IMR-90 (cell line): ENCODE results near the gene KHK. TPM values are rescaled to one million over a fixed set of nuclear protein-coding genes. Genes with fewer than 3 reads are reported as not detected.

Source experiments
- ATAC-seq: fragments of 200-7000 bp; cut with Tn5 transposase; 2 replicates; pipeline ENCODE4 v1.9.1; 2020; ENCODE audit warnings: low read depth, mild to moderate bottlenecking, moderate library complexity
- BruUV-seq: library from RNA; stranded (reverse); fragments of 400-500 nt; replicated peaks from 2 replicates; lab custom pipeline; 2021; lab: Mats Ljungman, UMichigan
- CTCF ChIA-PET: fragments of 300-600 bp; formaldehyde crosslinking; extraction: SDS; loops from one replicate; lab custom pipeline; 2021; ENCODE audit warnings: antibody characterized with exemption; lab: Yijun Ruan, JAX
- POLR2A ChIA-PET: fragments of 300-600 bp; sonication (Branson Sonifier 250); formaldehyde crosslinking; loops from one replicate; lab custom pipeline; 2022; ENCODE audit warnings: antibody characterized with exemption; ENCODE audit not compliant: unreplicated experiment; lab: Charles Lee
- DNase-seq: peaks from one replicate; pipeline ENCODE4 v3.0.0; 2013
- H2AFZ ChIP-seq: replicated peaks from 2 replicates; pipeline ENCODE3; 2013; ENCODE audit warnings: low read length, mild to moderate bottlenecking; ENCODE audit not compliant: poor library complexity
- H2AK5ac ChIP-seq: 2 replicates; pipeline ENCODE4 v1.6.1; 2013; ENCODE audit warnings: low read depth, low read length, inconsistent platforms
- H2AK9ac ChIP-seq: replicated peaks from 2 replicates; pipeline ENCODE3; 2013; ENCODE audit warnings: mild to moderate bottlenecking, low read depth, low read length, moderate library complexity; ENCODE audit not compliant: poor library complexity
- H2BK120ac ChIP-seq: 2 replicates; pipeline ENCODE4 v1.6.1; 2013; ENCODE audit warnings: low read depth, low read length, inconsistent platforms
- H2BK15ac ChIP-seq: 3 replicates; pipeline ENCODE4 v1.6.1; 2013; ENCODE audit warnings: low read depth, low read length, inconsistent platforms
- H2BK20ac ChIP-seq: 2 replicates; pipeline ENCODE4 v1.6.1; 2013; ENCODE audit warnings: low read depth, mild to moderate bottlenecking, inconsistent platforms, low read length, moderate library complexity
- H2BK5ac ChIP-seq: 2 replicates; pipeline ENCODE4 v1.6.1; 2013; ENCODE audit warnings: mild to moderate bottlenecking, low read depth, low read length, inconsistent platforms; ENCODE audit not compliant: poor library complexity, severe bottlenecking
- H3K14ac ChIP-seq: replicated peaks from 2 replicates; pipeline ENCODE4 v1.6.1; 2013; ENCODE audit warnings: low read depth, low read length, inconsistent platforms
- H3K18ac ChIP-seq: 2 replicates; pipeline ENCODE4 v1.6.1; 2013; ENCODE audit warnings: low read depth, low read length, control low read depth
- H3K23ac ChIP-seq: 2 replicates; pipeline ENCODE4 v1.6.1; 2013; ENCODE audit warnings: low read depth, low read length, inconsistent platforms
- H3K27ac ChIP-seq: 2 replicates; pipeline ENCODE4 v1.5.1; 2013; ENCODE audit warnings: mild to moderate bottlenecking, control low read depth, low read length; ENCODE audit not compliant: insufficient read depth
- H3K27me3 ChIP-seq: 2 replicates; pipeline ENCODE4 v1.6.1; 2013; ENCODE audit warnings: low read length; ENCODE audit not compliant: control insufficient read depth, insufficient read depth
- H3K36me3 ChIP-seq: 2 replicates; pipeline ENCODE4 v1.6.1; 2013; ENCODE audit warnings: low read length, mixed read lengths; ENCODE audit not compliant: control insufficient read depth, insufficient read depth
- H3K4ac ChIP-seq: 2 replicates; pipeline ENCODE4 v1.6.1; 2013; ENCODE audit warnings: low read depth, low read length, inconsistent platforms
- H3K4me1 ChIP-seq: 2 replicates; pipeline ENCODE4 v1.6.1; 2013; ENCODE audit warnings: low read length, mixed read lengths; ENCODE audit not compliant: control insufficient read depth, insufficient read depth
- H3K4me2 ChIP-seq: 2 replicates; pipeline ENCODE4 v1.6.1; 2013; ENCODE audit warnings: low read depth, mild to moderate bottlenecking, control low read depth, low read length, moderate library complexity
- H3K4me3 ChIP-seq: 2 replicates; pipeline ENCODE4 v1.5.1; 2013; ENCODE audit warnings: low read depth, mild to moderate bottlenecking, control low read depth, low read length, moderate library complexity; ENCODE audit not compliant: insufficient read depth
- H3K56ac ChIP-seq: 2 replicates; pipeline ENCODE4 v1.6.1; 2013; ENCODE audit warnings: low read length, inconsistent platforms; ENCODE audit not compliant: insufficient read depth; ENCODE audit errors: extremely low read depth
- H3K79me1 ChIP-seq, 2 experiments: 2 replicates each; pipeline ENCODE4 v1.6.1; 2013; ENCODE audit warnings: low read length in 2 of 2, inconsistent platforms in 1 of 2, low read depth in 1 of 2
- H3K9ac ChIP-seq: 2 replicates; pipeline ENCODE4 v1.6.1; 2013; ENCODE audit warnings: low read depth, low read length, control low read depth
- H3K9me1 ChIP-seq: 2 replicates; pipeline ENCODE4 v1.6.1; 2013; ENCODE audit warnings: low read length, inconsistent platforms; ENCODE audit not compliant: insufficient read depth
- H3K9me3 ChIP-seq: 2 replicates; pipeline ENCODE4 v1.6.1; 2013; ENCODE audit warnings: low read length; ENCODE audit not compliant: control insufficient read depth, insufficient read depth
- H4K20me1 ChIP-seq: 2 replicates; pipeline ENCODE4 v1.6.1; 2013; ENCODE audit warnings: low read length, inconsistent platforms; ENCODE audit not compliant: insufficient read depth
- H4K5ac ChIP-seq: 2 replicates; pipeline ENCODE4 v1.6.1; 2013; ENCODE audit warnings: mild to moderate bottlenecking, low read depth, low read length, control low read depth
- H4K8ac ChIP-seq, 2 experiments: 2 replicates each; pipeline ENCODE4 v1.6.1; 2013; ENCODE audit warnings: low read depth in 2 of 2, low read length in 2 of 2, control low read depth in 1 of 2, inconsistent platforms in 1 of 2
- H4K91ac ChIP-seq: 2 replicates; pipeline ENCODE4 v1.6.1; 2013; ENCODE audit warnings: low read depth, low read length, inconsistent platforms; ENCODE audit not compliant: insufficient read depth
- CEBPB ChIP-seq: IDR thresholded peaks from 2 replicates; pipeline ENCODE4 v1.6.1; 2012; ENCODE audit warnings: low read depth, low read length, improper control_type of control experiment
- CHD1 ChIP-seq: IDR thresholded peaks from 2 replicates; pipeline ENCODE4 v1.6.1; 2012; ENCODE audit warnings: low read depth, low read length, improper control_type of control experiment
- CTCF ChIP-seq: conservative IDR thresholded peaks from 2 replicates; pipeline ENCODE4 v1.5.1; 2012; ENCODE audit warnings: mild to moderate bottlenecking, low read depth, low read length, improper control_type of control experiment
- FOS ChIP-seq: fragments of 150-350 bp; IDR thresholded peaks from 2 replicates; pipeline ENCODE4 v1.6.1; 2016; ENCODE audit warnings: low read depth, low read length
- MAFK ChIP-seq: IDR thresholded peaks from 2 replicates; pipeline ENCODE4 v1.6.1; 2012; ENCODE audit warnings: low read depth, low read length, improper control_type of control experiment
- MAZ ChIP-seq: IDR thresholded peaks from 2 replicates; pipeline ENCODE4 v1.6.1; 2012; ENCODE audit warnings: low read depth, mild to moderate bottlenecking, low read length, improper control_type of control experiment, moderate library complexity, borderline replicate concordance
- MXI1 ChIP-seq: IDR thresholded peaks from 2 replicates; pipeline ENCODE4 v1.6.1; 2012; ENCODE audit warnings: low read depth, mild to moderate bottlenecking, low read length, moderate library complexity, borderline replicate concordance
- NFE2L2 ChIP-seq: fragments of 150-350 bp; IDR thresholded peaks from 2 replicates; pipeline ENCODE4 v1.6.1; 2016; ENCODE audit warnings: low read depth, mild to moderate bottlenecking, low read length
- POLR2A ChIP-seq: IDR thresholded peaks from 2 replicates; pipeline ENCODE4 v1.6.1; 2012; ENCODE audit warnings: mild to moderate bottlenecking, low read depth, low read length
- RAD21 ChIP-seq: IDR thresholded peaks from 2 replicates; pipeline ENCODE4 v1.6.1; 2012; ENCODE audit warnings: low read length, improper control_type of control experiment
- RCOR1 ChIP-seq: IDR thresholded peaks from 2 replicates; pipeline ENCODE4 v1.6.1; 2012; ENCODE audit warnings: mild to moderate bottlenecking, low read length, improper control_type of control experiment; ENCODE audit not compliant: insufficient replicate concordance
- RFX5 ChIP-seq: IDR thresholded peaks from 2 replicates; pipeline ENCODE4 v1.8.0; 2012; ENCODE audit warnings: low read depth, mild to moderate bottlenecking, low read length, moderate library complexity
- SMC3 ChIP-seq: fragments of 150-350 bp; IDR thresholded peaks from 2 replicates; pipeline ENCODE4 v1.6.1; 2016; ENCODE audit warnings: low read depth, mild to moderate bottlenecking, antibody characterized with exemption, low read length, moderate library complexity
- USF2 ChIP-seq: fragments of 150-350 bp; IDR thresholded peaks from 2 replicates; pipeline ENCODE4 v1.6.1; 2017; ENCODE audit warnings: mild to moderate bottlenecking, antibody characterized with exemption, low read length, low read depth
- WGBS, 2 experiments: methylation state at CpG; one replicate each; pipeline versions ENCODE4 v1.1.5 to v1.1.7; 2013; ENCODE audit warnings: missing lambda C conversion rate in 2 of 2; ENCODE audit not compliant: insufficient read length in 1 of 2; ENCODE audit errors: extremely low coverage in 2 of 2; 5-methylcytosine and 5-hydroxymethylcytosine counted together
- dilution Hi-C: fragments of 300-500 bp; cut with HindIII; formaldehyde crosslinking; loops from one replicate; pipeline ENCODE4 v1.14.3; 2018; ENCODE audit warnings: low sequenced_read_pairs; ENCODE audit not compliant: unreplicated experiment
- in situ Hi-C: fragments of 300-500 bp; cut with MboI; formaldehyde crosslinking; loops from 3 replicates; pipeline ENCODE4 v1.14.3; 2019; ENCODE audit warnings: low sequenced_read_pairs, inconsistent platforms, mixed read lengths
- intact Hi-C: fragments of 100-400 bp; cut with micrococcal nuclease; formaldehyde crosslinking; loops from 2 replicates; pipeline ENCODE4 v1.10.0; 2022
- polyA plus RNA-seq, 3 experiments: library from polyadenylated mRNA; depleted of rRNA; stranded (reverse); fragments of >200 nt; gene quantifications; 2 replicates each; pipeline ENCODE4 v1.2.3, GENCODE V29; 2012; ENCODE audit warnings: low replicate concordance in 1 of 3
- total RNA-seq: library from RNA; depleted of rRNA; stranded (reverse); fragments of >200 nt; gene quantifications from 2 replicates; pipeline ENCODE4 v1.2.3, GENCODE V29; 2012

Gene KHK
- total and polyA plus RNA-seq, 2 of the 4 experiments (the other 2 are of a cell fraction) = 0.72 to 0.82 TPM

GRCh38 chr2:27121906-27122305 lies 35.3 kb downstream of the KHK start:
- H3K27me3 ChIP-seq = peaks cover 58% of the 10 kb centered on the region
- no peak overlapping the region for H3K14ac ChIP-seq
- peaks cover 6% of the 10 kb centered on the region; the same call in 1 of the 2 replicates for H3K9me3 ChIP-seq
- no peak overlapping the region for H3K18ac ChIP-seq
- no peaks in the 10 kb centered on the region for H3K79me1 ChIP-seq
- BruUV-seq = no TSS peak
- no peak overlapping the region for H3K9ac ChIP-seq
- H2AK5ac ChIP-seq = no peak overlapping the region
- H4K20me1 ChIP-seq = no peaks in the 10 kb centered on the region
- ATAC-seq = no peak
- no peak overlapping the region for H2BK5ac ChIP-seq
- H4K8ac ChIP-seq = no peak overlapping the region
- no peak overlapping the region for H3K4me2 ChIP-seq
- H3K4me3 ChIP-seq = no peak overlapping the region
- POLR2A ChIA-PET = no interaction called here
- H4K91ac ChIP-seq = no peak overlapping the region
- no peak overlapping the region for H3K56ac ChIP-seq
- no peak overlapping the region for H3K23ac ChIP-seq
- CTCF ChIA-PET = no interaction called here
- 80% methylated on average over 1 of the region's 2 CpGs; no CpG with 5 or more reads in 1 of the 2 experiments for WGBS, 2 experiments
- dilution Hi-C loops (no loop called here), in situ Hi-C loops (no loop called here), intact Hi-C loops (no loop called here)
- no peaks in the 10 kb centered on the region for H3K36me3 ChIP-seq
- peaks cover 4% of the 10 kb centered on the region; the same call in 1 of the 2 replicates for H3K9me1 ChIP-seq
- no peak overlapping the region for H2BK120ac ChIP-seq
- H2BK15ac ChIP-seq = no peak overlapping the region
- H3K4ac ChIP-seq = no peak overlapping the region
- H2AFZ ChIP-seq = no peak overlapping the region
- H3K4me1 ChIP-seq = peaks cover 7% of the 10 kb centered on the region
- H2BK20ac ChIP-seq = no peak overlapping the region
- no peak for TF ChIP-seq CEBPB
- no peak for TF ChIP-seq MAFK
- TF ChIP-seq USF2 = no peak
- TF ChIP-seq FOS = no peak
- TF ChIP-seq MXI1 = no peak
- no peak for TF ChIP-seq RAD21
- TF ChIP-seq CHD1 = no peak
- TF ChIP-seq MAZ = no peak
- TF ChIP-seq RCOR1 = no peak
- no peak for TF ChIP-seq CTCF
- TF ChIP-seq POLR2A = no peak
- no peak for TF ChIP-seq NFE2L2
- TF ChIP-seq SMC3 = no peak
- TF ChIP-seq RFX5 = no peak
- H3K27ac ChIP-seq = no peak overlapping the region
- no peak for DNase-seq
- no peak overlapping the region for H2AK9ac ChIP-seq
- H4K5ac ChIP-seq = no peak overlapping the region
